Immature natural killer cell (primary cell): ENCODE results near the gene ARID1B. TPM values are rescaled to one million over a fixed set of nuclear protein-coding genes. Genes with fewer than 3 reads are reported as not detected.

Experiments
- DNase-seq, 3 donors: peaks; one replicate each; pipeline ENCODE4 v3.0.0; 2022; ENCODE audit warnings: mixed read lengths in 1 of 3
- H3K27ac Mint-ChIP-seq, 6 donors: one replicate each; pipeline ENCODE4 v1.8.0; 2020; ENCODE audit warnings: mixed read lengths in 6 of 6, mild to moderate bottlenecking in 5 of 6, inconsistent platforms in 4 of 6, moderate library complexity in 3 of 6
- H3K27me3 Mint-ChIP-seq, 3 donors: one replicate each; pipeline ENCODE4 v1.8.0; 2020 to 2021; ENCODE audit warnings: low read depth in 3 of 3, mild to moderate bottlenecking in 3 of 3, mixed read lengths in 3 of 3, moderate library complexity in 3 of 3, inconsistent platforms in 1 of 3
- H3K36me3 Mint-ChIP-seq, 3 donors: one replicate each; pipeline ENCODE4 v1.8.0; 2020; ENCODE audit warnings: mixed read lengths in 3 of 3, inconsistent platforms in 2 of 3, mild to moderate bottlenecking in 2 of 3
- H3K4me1 Mint-ChIP-seq, 2 donors: one replicate each; pipeline ENCODE4 v1.8.0; 2020; ENCODE audit warnings: inconsistent platforms in 2 of 2, mild to moderate bottlenecking in 2 of 2, mixed read lengths in 2 of 2, moderate library complexity in 1 of 2
- H3K4me3 Mint-ChIP-seq, 5 donors: one replicate each; pipeline ENCODE4 v1.8.0; 2020; ENCODE audit warnings: mild to moderate bottlenecking in 5 of 5, mixed read lengths in 5 of 5, inconsistent platforms in 3 of 5, moderate library complexity in 3 of 5
- H3K9me3 Mint-ChIP-seq, 6 donors: one replicate each; pipeline ENCODE4 v1.8.0; 2020; ENCODE audit warnings: mild to moderate bottlenecking in 6 of 6, mixed read lengths in 6 of 6, inconsistent platforms in 4 of 6, moderate library complexity in 3 of 6
- polyA plus RNA-seq, 3 donors: library from polyadenylated mRNA; unstranded; fragments of 300-500 nt; fragmentation: Illumina TruSeq; gene quantifications; one replicate each; pipeline ENCODE4 v1.2.3, GENCODE V29; 2021

Gene ARID1B
- polyA plus RNA-seq, 3 donors from 2014 or later, result 7.6 to 18.1 (median 8.7) TPM

- Mint-ChIP-seq H3K4me1 (peaks cover 40 to 63% of the 10 kb centered on the region in 2 donors), H3K27me3 (peaks cover 5 to 13% (median 7%) of the 10 kb centered on the region in 3 donors), H3K4me3 (no peak overlapping the region), H3K36me3 (peaks cover 0 to 6% (median 0%) of the 10 kb centered on the region in 3 donors), H3K27ac (peak overlapping the region; percentile 19 to 74 (median 58)), H3K9me3 (no peaks in the 10 kb centered on the region)
- DNase-seq, result no peak
Measured at GRCh38 chr6:157060440-157060952, 283.3 kb downstream of the ARID1B start.

- H3K4me1 Mint-ChIP-seq, result peaks cover 36 to 63% of the 10 kb centered on the region in 2 donors
- DNase-seq, result no peak
- H3K9me3 Mint-ChIP-seq, result no peaks in the 10 kb centered on the region
- peaks cover 5 to 8% (median 5%) of the 10 kb centered on the region in 3 donors for H3K27me3 Mint-ChIP-seq
- peaks cover 0 to 6% (median 0%) of the 10 kb centered on the region in 3 donors for H3K36me3 Mint-ChIP-seq
- no peak overlapping the region for H3K4me3 Mint-ChIP-seq
- peak overlapping the region in 1 of 6 donors; percentile 74 for H3K27ac Mint-ChIP-seq
Measured at GRCh38 chr6:157061770-157062594, 284.8 kb downstream of the ARID1B start.

DNA sequence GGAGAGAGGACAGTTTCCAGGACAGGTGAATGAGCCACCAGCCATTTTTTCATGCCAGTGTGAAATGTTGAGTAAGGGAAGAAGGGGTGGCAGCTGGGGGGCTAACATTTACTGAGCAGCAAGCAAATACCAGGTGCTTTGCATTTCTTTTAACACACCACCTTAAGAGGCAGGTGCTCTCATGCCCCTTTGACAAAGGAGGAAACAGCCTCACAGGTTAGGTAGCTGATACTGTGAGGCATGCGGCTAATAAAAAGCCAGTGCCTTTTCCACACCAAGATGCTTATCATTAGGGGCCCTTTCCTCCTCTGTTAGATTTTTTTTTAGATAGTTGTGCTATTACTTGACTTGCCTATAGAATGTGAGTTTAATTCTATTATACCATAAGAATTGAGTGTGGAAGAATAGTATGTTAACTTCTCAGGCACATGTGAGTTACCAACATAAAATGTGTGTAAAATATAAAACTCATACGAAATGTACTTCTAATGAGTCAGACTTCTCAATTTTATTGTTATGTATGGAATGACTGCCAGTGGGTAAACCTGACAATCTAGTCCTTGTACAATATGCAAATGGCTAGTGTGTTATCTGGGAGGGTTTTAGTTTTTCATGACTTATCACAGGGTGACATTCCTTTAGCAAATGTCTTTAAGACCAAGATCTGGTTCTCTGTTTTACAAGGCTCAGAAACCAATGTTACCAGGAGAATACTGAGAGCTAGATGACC, 286.2 kb downstream of the ARID1B start:
- Mint-ChIP-seq H3K27me3 (peaks cover 3 to 5% (median 4%) of the 10 kb centered on the region in 3 donors), H3K9me3 (no peaks in the 10 kb centered on the region), H3K27ac (peak overlapping the region in 3 of 6 donors; percentile 7 to 37 (median 13)), H3K4me1 (peaks cover 39 to 69% of the 10 kb centered on the region in 2 donors), H3K36me3 (peaks cover 0 to 6% (median 0%) of the 10 kb centered on the region in 3 donors), H3K4me3 (no peak overlapping the region)
- DNase-seq, result no peak

DNA sequence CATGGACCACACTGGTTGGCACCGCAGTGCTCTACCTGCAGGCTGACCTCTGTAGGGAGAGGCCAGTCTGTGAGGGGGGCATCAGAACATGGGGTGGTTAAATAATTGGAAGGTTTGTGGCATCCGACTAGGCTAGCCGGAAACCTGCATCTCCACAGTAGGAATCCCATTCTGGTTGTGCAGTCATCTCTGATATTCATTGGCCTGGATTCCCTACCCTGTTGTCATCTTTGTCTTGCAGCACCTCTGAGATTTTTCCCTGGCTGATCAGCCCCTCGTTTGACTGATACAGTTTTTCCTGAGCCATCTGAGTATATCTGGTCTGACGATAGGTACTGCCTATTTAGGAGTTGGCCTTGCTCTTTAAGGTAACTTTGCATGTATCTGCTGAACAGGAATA, 286.7 kb downstream of the ARID1B start:
- peaks cover 38 to 69% of the 10 kb centered on the region in 2 donors for H3K4me1 Mint-ChIP-seq
- peaks cover 0 to 3% (median 0%) of the 10 kb centered on the region in 3 donors for H3K36me3 Mint-ChIP-seq
- no peaks in the 10 kb centered on the region for H3K9me3 Mint-ChIP-seq
- DNase-seq, result no peak
- H3K27ac Mint-ChIP-seq, result peak overlapping the region in 3 of 6 donors; percentile 7 to 37 (median 13)
- peaks cover 0 to 2% (median 0%) of the 10 kb centered on the region in 3 donors for H3K27me3 Mint-ChIP-seq
- no peak overlapping the region for H3K4me3 Mint-ChIP-seq

- Mint-ChIP-seq H3K4me3 (no peak overlapping the region), H3K36me3 (peaks cover 0 to 3% (median 0%) of the 10 kb centered on the region in 3 donors), H3K4me1 (peaks cover 33 to 69% of the 10 kb centered on the region in 2 donors), H3K27me3 (peaks cover 0 to 2% (median 0%) of the 10 kb centered on the region in 3 donors), H3K27ac (peak overlapping the region in 3 of 6 donors; percentile 10 to 13 (median 13)), H3K9me3 (no peaks in the 10 kb centered on the region)
- DNase-seq, result no peak
Measured at GRCh38 chr6:157064502-157064901, 287.3 kb downstream of the ARID1B start.

DNA sequence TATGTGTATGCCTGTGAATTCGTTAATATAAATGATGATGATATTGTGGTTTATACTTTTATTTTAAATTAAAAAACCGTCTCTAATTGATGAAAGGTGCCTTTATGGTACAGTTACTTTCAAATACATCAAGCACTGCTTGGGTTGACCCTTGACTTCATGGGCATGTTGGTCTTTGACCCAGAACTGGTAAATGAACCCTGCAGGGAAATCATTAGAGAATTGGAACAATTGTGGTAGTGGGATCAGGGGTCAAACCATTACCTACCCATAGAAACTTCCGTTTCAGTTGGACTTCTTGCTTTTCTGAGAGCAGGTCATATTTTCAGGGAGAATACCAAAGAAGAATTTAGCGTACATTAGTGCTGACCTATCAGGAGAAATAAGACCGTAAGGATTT, 288.2 kb downstream of the ARID1B start:
- Mint-ChIP-seq H3K27ac (peak overlapping the region in 1 of 6 donors; percentile 28), H3K36me3 (peaks cover 0 to 3% (median 0%) of the 10 kb centered on the region in 3 donors), H3K4me1 (peaks cover 32 to 72% of the 10 kb centered on the region in 2 donors), H3K27me3 (peaks cover 0 to 2% (median 0%) of the 10 kb centered on the region in 3 donors), H3K4me3 (no peak overlapping the region), H3K9me3 (no peaks in the 10 kb centered on the region)
- DNase-seq, result no peak

GRCh38 chr6:157066781-157067491, 289.8 kb downstream of the ARID1B start:
- no peak for DNase-seq
- Mint-ChIP-seq H3K4me3 (peak overlapping the region in 1 of 5 donors; percentile 45), H3K27me3 (peaks cover 0 to 2% (median 0%) of the 10 kb centered on the region in 3 donors), H3K4me1 (peaks cover 34 to 75% of the 10 kb centered on the region in 2 donors), H3K27ac (peak overlapping the region; percentile 30 to 88 (median 64)), H3K9me3 (no peaks in the 10 kb centered on the region), H3K36me3 (peaks cover 0 to 3% (median 0%) of the 10 kb centered on the region in 3 donors)

- H3K4me1 Mint-ChIP-seq, result peaks cover 37 to 75% of the 10 kb centered on the region in 2 donors
- peaks cover 0 to 2% (median 0%) of the 10 kb centered on the region in 3 donors for H3K27me3 Mint-ChIP-seq
- H3K36me3 Mint-ChIP-seq, result peaks cover 0 to 3% (median 0%) of the 10 kb centered on the region in 3 donors
- no peak for DNase-seq
- no peaks in the 10 kb centered on the region for H3K9me3 Mint-ChIP-seq
- H3K4me3 Mint-ChIP-seq, result peak overlapping the region in 1 of 5 donors; percentile 2
- peak overlapping the region in 4 of 6 donors; percentile 15 to 73 (median 57) for H3K27ac Mint-ChIP-seq
Measured at GRCh38 chr6:157067507-157067906, 290.3 kb downstream of the ARID1B start.

- Mint-ChIP-seq H3K27ac (peak overlapping the region in 5 of 6 donors; percentile 1 to 80 (median 51)), H3K4me1 (peaks cover 38 to 75% of the 10 kb centered on the region in 2 donors), H3K9me3 (no peaks in the 10 kb centered on the region), H3K36me3 (peaks cover 0 to 4% (median 3%) of the 10 kb centered on the region in 3 donors), H3K4me3 (peak overlapping the region in 1 of 5 donors; percentile 34), H3K27me3 (peaks cover 0 to 2% (median 0%) of the 10 kb centered on the region in 3 donors)
- no peak for DNase-seq
Measured at GRCh38 chr6:157068691-157069324, 291.6 kb downstream of the ARID1B start.

GRCh38 chr6:157069585-157069984, 292.4 kb downstream of the ARID1B start:
- peak overlapping the region in 2 of 6 donors; percentile 7 to 18 for H3K27ac Mint-ChIP-seq

DNA sequence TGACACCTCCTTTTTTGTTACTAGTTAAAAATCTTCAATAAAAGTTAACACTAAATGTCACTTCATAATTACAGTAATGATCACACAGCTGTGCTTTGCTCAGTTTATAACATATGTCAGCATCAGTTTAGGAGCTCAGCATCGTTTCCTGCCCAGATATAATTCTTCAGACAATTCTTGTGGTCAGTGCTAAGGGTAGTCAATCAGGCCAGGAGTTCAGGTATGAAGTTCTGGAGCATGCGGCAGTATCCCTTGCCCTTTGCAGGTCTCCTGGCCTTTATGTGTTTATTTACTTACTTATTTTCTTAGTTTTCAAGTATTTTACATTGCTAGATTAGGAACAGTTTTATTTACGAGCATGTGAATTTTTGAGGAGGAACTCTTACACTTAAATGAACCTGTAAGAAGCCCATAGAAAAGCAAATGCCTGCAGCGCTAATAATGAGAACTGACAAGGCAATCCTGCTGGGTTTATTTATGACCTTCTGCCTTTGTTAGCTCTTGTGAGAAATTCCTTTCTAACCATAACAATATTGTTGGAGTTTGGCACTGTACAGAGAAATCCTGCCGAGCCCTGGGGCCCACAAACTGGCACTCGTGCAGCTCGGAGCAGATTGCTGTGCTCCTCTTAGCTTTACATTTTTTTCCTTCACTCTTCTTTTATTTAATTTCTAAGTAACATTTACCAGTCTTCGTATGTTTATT, 293.4 kb downstream of the ARID1B start:
- Mint-ChIP-seq H3K27me3 (no peaks in the 10 kb centered on the region), H3K36me3 (peaks cover 0 to 5% (median 0%) of the 10 kb centered on the region in 3 donors), H3K4me1 (peaks cover 41 to 73% of the 10 kb centered on the region in 2 donors), H3K9me3 (no peaks in the 10 kb centered on the region), H3K4me3 (no peak overlapping the region), H3K27ac (peak overlapping the region in 4 of 6 donors; percentile 24 to 73 (median 44))
- no peak for DNase-seq

More at GRCh38 chr6:157069585-157069984, 292.4 kb downstream of the ARID1B start:
- Mint-ChIP-seq H3K36me3 (peaks cover 0 to 5% (median 3%) of the 10 kb centered on the region in 3 donors), H3K27me3 (no peaks in the 10 kb centered on the region), H3K4me3 (no peak overlapping the region), H3K9me3 (no peaks in the 10 kb centered on the region), H3K4me1 (peaks cover 40 to 77% of the 10 kb centered on the region in 2 donors)
- DNase-seq, result no peak

- no peak overlapping the region for H3K4me3 Mint-ChIP-seq
- no peak for DNase-seq
- peaks cover 44 to 70% of the 10 kb centered on the region in 2 donors for H3K4me1 Mint-ChIP-seq
- no peaks in the 10 kb centered on the region for H3K9me3 Mint-ChIP-seq
- peak overlapping the region in 1 of 6 donors; percentile 29 for H3K27ac Mint-ChIP-seq
- no peaks in the 10 kb centered on the region for H3K27me3 Mint-ChIP-seq
- H3K36me3 Mint-ChIP-seq, result peaks cover 0 to 5% (median 0%) of the 10 kb centered on the region in 3 donors
Measured at GRCh38 chr6:157072128-157072527, 294.9 kb downstream of the ARID1B start.
